Measurements from ENCODE around the gene CYLD. TPM values are rescaled to one million over a fixed set of nuclear protein-coding genes. Genes with fewer than 3 reads are reported as not detected.

The CYLD gene
- total RNA-seq, 1 experiment from 2014 or later: 12.5 TPM

- no peak overlapping the region for H3K56ac ChIP-seq (ENCODE audit: insufficient read length, low read depth, low read length)
- H3K79me2 ChIP-seq (ENCODE audit: insufficient read depth, low read length): no peaks in the 10 kb centered on the region
- H2BK20ac ChIP-seq (ENCODE audit: low read depth, low read length, poor library complexity, severe bottlenecking): no peak overlapping the region
- H3T11ph ChIP-seq (ENCODE audit: low read length): no peak overlapping the region
- TF ChIP-seq CTCF (conservative IDR thresholded peaks at IDR 0.05): no peak
- no peak overlapping the region for H4K5ac ChIP-seq (ENCODE audit: insufficient read length, low read depth, low read length)
- H2BK120ac ChIP-seq (ENCODE audit: low read depth, low read length, poor library complexity, severe bottlenecking): no peak overlapping the region
- no peak overlapping the region for H3K4ac ChIP-seq (ENCODE audit: low read depth, low read length)
- Mint-ChIP-seq H3K27ac (no peak overlapping the region; a peak in 1 of 7 replicates), H3K9me3 (peaks cover 0 to 3% of the 10 kb centered on the region in 2 experiments; a peak in 2 of 5 replicates), H3K4me3 (no peak overlapping the region), H3K27me3 (ENCODE audit: low read depth) (no peaks in the 10 kb centered on the region; the same call in 1 of the 2 replicates), H3K36me3 (ENCODE audit: insufficient read depth in 1 of 3, low read depth in 3 of 3) (no peaks in the 10 kb centered on the region), H3K4me1 (peaks cover 12 to 14% of the 10 kb centered on the region in 2 experiments)
- no peak overlapping the region for H2BK12ac ChIP-seq (ENCODE audit: insufficient read length, low read depth, low read length)
- H3K27ac ChIP-seq (ENCODE audit: insufficient read length, low read depth, low read length): no peak overlapping the region
- no peak for DNase-seq
- H3K27me3 ChIP-seq (ENCODE audit: insufficient read depth, low read length): no peaks in the 10 kb centered on the region
- no peak overlapping the region for H2BK5ac ChIP-seq (ENCODE audit: insufficient read length, low read length)
- H4K91ac ChIP-seq (ENCODE audit: insufficient read length, low read depth, low read length): no peak overlapping the region
- H3K4me2 ChIP-seq (ENCODE audit: insufficient read depth, insufficient read length, low read length): no peak overlapping the region
- H3K9ac ChIP-seq (ENCODE audit: extremely low read depth, insufficient read length, low read length): no peak overlapping the region
- no peak overlapping the region for H3K23ac ChIP-seq (ENCODE audit: insufficient read length, low read depth, low read length)
- no peaks in the 10 kb centered on the region for H3K79me1 ChIP-seq (ENCODE audit: insufficient read depth, low read depth, low read length, poor library complexity, severe bottlenecking)
- H3K18ac ChIP-seq (ENCODE audit: insufficient read length, low read depth, low read length): no peak overlapping the region
- no peaks in the 10 kb centered on the region for H3K23me2 ChIP-seq (ENCODE audit: insufficient read length, low read depth, low read length, poor library complexity, severe bottlenecking)
- H2BK15ac ChIP-seq (ENCODE audit: low read depth, low read length): no peak overlapping the region
- H4K20me1 ChIP-seq (ENCODE audit: control insufficient read depth, insufficient read depth, insufficient read length): no peaks in the 10 kb centered on the region
- peaks cover 4% of the 10 kb centered on the region for H3K9me3 ChIP-seq (ENCODE audit: control insufficient read depth, low read depth, low read length)
- H2AFZ ChIP-seq (ENCODE audit: low read length): no peak overlapping the region
- no peak overlapping the region for H3K14ac ChIP-seq (ENCODE audit: insufficient read depth, low read length)
- no peak overlapping the region for H4K8ac ChIP-seq (replicated peaks; ENCODE audit: insufficient read length, low read depth, low read length)
- no CpG with 5 or more reads among the region's 1 CpG for WGBS (ENCODE audit: extremely low coverage, insufficient read length, low lambda C conversion rate)
- no peaks in the 10 kb centered on the region; the same call in 1 of the 2 replicates for H3K4me1 ChIP-seq (ENCODE audit: insufficient read depth, low read length)
- no peak overlapping the region for H2AK5ac ChIP-seq (ENCODE audit: insufficient read length, low read length)
Observed at GRCh38 chr16:50722405-50722737, 19.5 kb upstream of the CYLD start.

Measured in H9 (cell line).